Dermis blood vessel endothelial cell (primary cell): ENCODE data around the gene PLS3. TPM values are rescaled to one million over a fixed set of nuclear protein-coding genes. Genes with fewer than 3 reads are reported as not detected.
A peak's percentile ranks its signal among the peaks of the same experiment; 100 is the strongest.
"Not testable (repeated sequence)": the region's sequence is repeated elsewhere in the genome, so short reads cannot be mapped to it uniquely, and the experiment has no call there.

ENCODE experiments used
- DNase-seq: peaks from one replicate; pipeline ENCODE4 v3.0.0; 2010
- total RNA-seq: library from RNA; depleted of rRNA; stranded (reverse); fragments of >200 nt; gene quantifications from 2 replicates; pipeline ENCODE4 v1.2.3, GENCODE V29; 2014

PLS3 gene
- total RNA-seq, 1 donor from 2014 or later, result 530 TPM

GRCh38 chrX:115616943-115617563, 56.1 kb downstream of the PLS3 start:
- DNase-seq, result peak; percentile 58

- DNase-seq, result no peak
Observed at GRCh38 chrX:115622534-115622933, 61.6 kb downstream of the PLS3 start.

- no peak for DNase-seq
Observed at GRCh38 chrX:115624916-115625315, 63.9 kb downstream of the PLS3 start.

- no peak for DNase-seq
Observed at GRCh38 chrX:115625572-115626301, 64.8 kb downstream of the PLS3 start.

- DNase-seq, result no peak
Observed at GRCh38 chrX:115630204-115630603, 69.2 kb downstream of the PLS3 start.

GRCh38 chrX:115632455-115632854, 71.5 kb downstream of the PLS3 start:
- no peak for DNase-seq

GRCh38 chrX:115633397-115633796, 72.4 kb downstream of the PLS3 start:
- not testable (repeated sequence) for DNase-seq

- DNase-seq, result peak; percentile 84
Observed at GRCh38 chrX:115639334-115639880, 78.4 kb downstream of the PLS3 start.

- no peak for DNase-seq
Observed at GRCh38 chrX:115642311-115642710, 81.3 kb downstream of the PLS3 start.

- peak; percentile 70 for DNase-seq
Observed at GRCh38 chrX:115642895-115643530, 82.0 kb downstream of the PLS3 start.

GRCh38 chrX:115644397-115644796, 83.4 kb downstream of the PLS3 start:
- DNase-seq, result not testable (repeated sequence)

GRCh38 chrX:115649461-115650063, 88.6 kb downstream of the PLS3 start:
- DNase-seq, result no peak

- no peak for DNase-seq
Observed at GRCh38 chrX:115650449-115650848, 89.5 kb downstream of the PLS3 start.

- DNase-seq, result peak; percentile 54
Observed at GRCh38 chrX:115650916-115651315, 89.9 kb downstream of the PLS3 start.

GRCh38 chrX:115652221-115652620, 91.2 kb downstream of the PLS3 start:
- DNase-seq, result no peak

GRCh38 chrX:115665122-115665521, 104.1 kb downstream of the PLS3 start:
- DNase-seq, result no peak

GRCh38 chrX:115679460-115679859, 118.5 kb downstream of the PLS3 start:
- DNase-seq, result peak; percentile 55

- DNase-seq, result no peak
Observed at GRCh38 chrX:115687595-115687994, 126.6 kb downstream of the PLS3 start.

- DNase-seq, result peak; percentile 15
Observed at GRCh38 chrX:115689931-115690330, 129.0 kb downstream of the PLS3 start.

GRCh38 chrX:115690511-115691216, 129.7 kb downstream of the PLS3 start:
- DNase-seq, result peak; percentile 91

GRCh38 chrX:115693476-115693875, 132.5 kb downstream of the PLS3 start:
- DNase-seq, result no peak

- no peak for DNase-seq
Observed at GRCh38 chrX:115694028-115694427, 133.1 kb downstream of the PLS3 start.
